Measurements from ENCODE around the gene VWC2.

VWC2 gene

DNA sequence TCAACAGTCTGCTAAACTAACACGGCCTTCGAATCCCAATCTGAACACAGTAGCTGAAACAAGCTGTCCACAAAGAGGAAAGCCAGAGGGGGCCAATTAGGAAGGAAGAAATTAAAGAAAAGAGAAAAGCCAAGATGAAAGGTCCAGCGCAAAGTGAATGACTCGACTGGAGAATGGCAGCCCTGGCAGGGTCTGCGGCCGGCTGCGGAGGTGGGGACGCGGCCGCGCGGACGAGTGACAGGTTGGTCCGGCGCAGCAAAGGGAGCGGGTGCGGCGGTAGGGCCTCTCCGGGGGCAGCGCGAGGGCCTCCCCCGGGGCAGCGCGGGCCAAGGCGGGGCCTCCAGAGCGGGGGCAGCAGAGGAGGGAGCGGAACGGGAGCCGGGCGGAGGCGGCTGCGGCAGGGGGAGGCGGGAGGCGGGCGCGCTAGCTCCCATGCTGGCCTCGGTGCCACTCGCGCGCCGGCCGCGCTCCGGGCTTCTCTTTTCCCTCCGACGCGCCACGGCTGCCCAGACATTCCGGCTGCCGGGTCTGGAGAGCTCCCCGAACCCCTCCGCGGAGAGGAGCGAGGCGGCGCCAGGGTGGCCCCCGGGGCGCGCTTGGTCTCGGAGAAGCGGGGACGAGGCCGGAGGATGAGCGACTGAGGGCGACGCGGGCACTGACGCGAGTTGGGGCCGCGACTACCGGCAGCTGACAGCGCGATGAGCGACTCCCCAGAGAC, at the start of gene VWC2:
TSS of gene VWC2 (plus strand) at position 421 of the 718 bp plus-strand sequence. CDS start 1,798 bp downstream, outside the sequence.
- H3K27me3 ChIP-seq (ENCODE audit: control insufficient read depth in 5 of 5, insufficient read depth in 4 of 5, low read length in 5 of 5): peaks cover 11 to 40% (median 19%) of the 10 kb centered on the region in 5 donors
- H3K9me3 ChIP-seq (ENCODE audit: control insufficient read depth in 5 of 5, low read length in 5 of 5): no peaks in the 10 kb centered on the region
- H3K4me3 ChIP-seq (ENCODE audit: low read depth in 1 of 5, low read length in 5 of 5): peak within 1 kb of the TSS; percentile 3 to 57 (median 43)
- H3K27ac ChIP-seq (ENCODE audit: low read depth, low read length): no peak within 1 kb of the TSS
- no peaks in the 10 kb centered on the region for H3K36me3 ChIP-seq (ENCODE audit: control insufficient read depth in 5 of 5, insufficient read depth in 5 of 5, low read length in 5 of 5)
- H3K9ac ChIP-seq (ENCODE audit: low read length in 5 of 5): no peak within 1 kb of the TSS
- peaks cover 0 to 32% (median 23%) of the 10 kb centered on the region in 5 donors for H3K4me1 ChIP-seq (ENCODE audit: control insufficient read depth in 5 of 5, insufficient read depth in 5 of 5, low read length in 5 of 5)

DNA sequence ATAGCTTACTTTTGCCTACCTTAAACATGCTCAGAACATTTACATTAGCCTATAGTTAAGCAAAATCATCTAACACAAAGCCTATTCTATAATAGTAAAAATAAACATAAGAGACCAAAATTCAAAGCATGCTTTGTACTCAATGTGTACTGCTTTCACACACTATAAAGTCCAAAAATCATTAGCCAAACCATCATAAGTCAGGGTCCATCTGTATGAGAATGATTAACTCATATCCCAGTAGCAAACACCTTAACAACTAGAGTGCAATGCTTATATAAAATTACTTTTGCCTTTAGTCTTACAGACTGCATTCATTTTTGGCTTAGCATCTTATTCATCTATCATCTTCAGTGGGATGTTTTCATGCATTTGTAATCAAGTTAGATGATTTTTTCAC, 49.4 kb upstream of the VWC2 start:
- Histone ChIP-seq H3K9me3 (ENCODE audit: control insufficient read depth in 5 of 5, low read length in 5 of 5) (peaks cover 0 to 3% (median 0%) of the 10 kb centered on the region in 5 donors), H3K27me3 (ENCODE audit: control insufficient read depth in 5 of 5, insufficient read depth in 4 of 5, low read length in 5 of 5) (no peaks in the 10 kb centered on the region), H3K4me3 (ENCODE audit: low read depth in 1 of 5, low read length in 5 of 5) (no peak overlapping the region), H3K27ac (ENCODE audit: low read depth, low read length) (no peak overlapping the region), H3K9ac (ENCODE audit: low read length in 5 of 5) (no peak overlapping the region), H3K36me3 (ENCODE audit: control insufficient read depth in 5 of 5, insufficient read depth in 5 of 5, low read length in 5 of 5) (no peaks in the 10 kb centered on the region), H3K4me1 (ENCODE audit: control insufficient read depth in 5 of 5, insufficient read depth in 5 of 5, low read length in 5 of 5) (no peaks in the 10 kb centered on the region)

DNA sequence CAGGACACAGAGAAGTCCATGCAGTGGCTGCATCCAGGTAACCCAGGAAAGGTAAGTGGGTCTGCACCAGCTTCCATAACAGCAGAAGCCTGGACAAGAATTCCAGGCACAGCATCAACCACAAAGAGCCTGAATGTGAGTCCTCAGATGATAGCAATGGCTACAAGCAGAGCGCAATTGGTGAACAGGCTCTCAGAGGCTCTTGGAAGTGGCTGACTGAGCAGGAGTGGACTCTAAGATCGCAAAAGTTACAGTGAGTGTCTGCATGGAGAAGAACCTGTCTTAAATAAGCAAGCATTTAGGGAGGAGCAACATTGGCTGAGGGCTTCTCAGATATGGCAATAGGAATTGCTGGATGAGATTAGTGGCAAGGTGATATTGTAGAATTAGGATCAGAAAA, 41.6 kb upstream of the VWC2 start:
- Histone ChIP-seq H3K4me1 (ENCODE audit: control insufficient read depth in 5 of 5, insufficient read depth in 5 of 5, low read length in 5 of 5) (no peaks in the 10 kb centered on the region), H3K27ac (ENCODE audit: low read depth, low read length) (no peak overlapping the region), H3K27me3 (ENCODE audit: control insufficient read depth in 5 of 5, insufficient read depth in 4 of 5, low read length in 5 of 5) (no peaks in the 10 kb centered on the region), H3K4me3 (ENCODE audit: low read depth in 1 of 5, low read length in 5 of 5) (no peak overlapping the region), H3K9me3 (ENCODE audit: control insufficient read depth in 5 of 5, low read length in 5 of 5) (no peaks in the 10 kb centered on the region), H3K36me3 (ENCODE audit: control insufficient read depth in 5 of 5, insufficient read depth in 5 of 5, low read length in 5 of 5) (no peaks in the 10 kb centered on the region), H3K9ac (ENCODE audit: low read length in 5 of 5) (no peak overlapping the region)

DNA sequence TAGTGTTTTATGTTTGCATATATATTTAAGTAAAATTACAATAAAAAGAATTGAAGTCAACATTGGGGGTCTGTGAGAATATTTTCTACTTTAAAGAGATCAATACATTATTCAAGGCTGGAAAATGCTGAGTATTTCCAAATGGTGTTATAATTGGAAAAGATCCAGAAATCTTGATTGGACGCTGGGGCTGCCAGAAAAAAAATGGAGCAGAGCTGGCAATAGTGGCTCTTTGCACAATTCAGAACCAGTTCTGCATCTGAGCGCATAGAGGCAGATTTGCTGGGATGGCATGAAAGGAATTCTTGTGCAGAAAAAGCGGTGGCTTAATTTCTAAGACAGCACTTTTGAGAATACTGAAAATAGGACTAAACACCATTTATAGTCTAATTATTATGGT, 10.8 kb upstream of the VWC2 start:
- H3K27me3 ChIP-seq (ENCODE audit: control insufficient read depth in 5 of 5, insufficient read depth in 4 of 5, low read length in 5 of 5): no peaks in the 10 kb centered on the region
- H3K4me3 ChIP-seq (ENCODE audit: low read depth in 1 of 5, low read length in 5 of 5): no peak overlapping the region
- no peaks in the 10 kb centered on the region for H3K36me3 ChIP-seq (ENCODE audit: control insufficient read depth in 5 of 5, insufficient read depth in 5 of 5, low read length in 5 of 5)
- H3K9me3 ChIP-seq (ENCODE audit: control insufficient read depth in 5 of 5, low read length in 5 of 5): no peaks in the 10 kb centered on the region
- no peaks in the 10 kb centered on the region for H3K4me1 ChIP-seq (ENCODE audit: control insufficient read depth in 5 of 5, insufficient read depth in 5 of 5, low read length in 5 of 5)
- no peak overlapping the region for H3K27ac ChIP-seq (ENCODE audit: low read depth, low read length)
- no peak overlapping the region for H3K9ac ChIP-seq (ENCODE audit: low read length in 5 of 5)

DNA sequence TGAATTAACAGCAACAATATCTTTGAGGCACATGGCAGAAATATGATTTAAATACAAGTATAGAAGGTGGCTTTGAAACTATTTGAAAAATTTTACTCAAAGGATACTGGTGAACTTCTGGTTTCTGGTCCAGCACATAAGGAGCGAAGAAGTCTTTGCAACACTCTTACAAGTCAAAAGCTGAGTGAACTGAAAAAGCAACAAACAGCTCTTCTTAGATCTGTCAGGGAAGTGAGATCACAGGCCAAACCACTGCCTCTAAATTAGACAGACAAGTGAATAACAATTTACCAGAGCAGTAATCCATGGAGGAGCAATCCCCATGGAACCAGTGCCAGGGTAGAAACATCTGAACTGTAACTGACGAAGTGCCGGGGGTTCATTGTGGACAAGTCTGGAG, 9.6 kb upstream of the VWC2 start:
- H3K27me3 ChIP-seq (ENCODE audit: control insufficient read depth in 5 of 5, insufficient read depth in 4 of 5, low read length in 5 of 5): no peaks in the 10 kb centered on the region
- H3K4me3 ChIP-seq (ENCODE audit: low read depth in 1 of 5, low read length in 5 of 5): no peak overlapping the region
- no peak overlapping the region for H3K27ac ChIP-seq (ENCODE audit: low read depth, low read length)
- H3K9me3 ChIP-seq (ENCODE audit: control insufficient read depth in 5 of 5, low read length in 5 of 5): no peaks in the 10 kb centered on the region
- H3K9ac ChIP-seq (ENCODE audit: low read length in 5 of 5): no peak overlapping the region
- no peaks in the 10 kb centered on the region for H3K36me3 ChIP-seq (ENCODE audit: control insufficient read depth in 5 of 5, insufficient read depth in 5 of 5, low read length in 5 of 5)
- H3K4me1 ChIP-seq (ENCODE audit: control insufficient read depth in 5 of 5, insufficient read depth in 5 of 5, low read length in 5 of 5): no peaks in the 10 kb centered on the region

DNA sequence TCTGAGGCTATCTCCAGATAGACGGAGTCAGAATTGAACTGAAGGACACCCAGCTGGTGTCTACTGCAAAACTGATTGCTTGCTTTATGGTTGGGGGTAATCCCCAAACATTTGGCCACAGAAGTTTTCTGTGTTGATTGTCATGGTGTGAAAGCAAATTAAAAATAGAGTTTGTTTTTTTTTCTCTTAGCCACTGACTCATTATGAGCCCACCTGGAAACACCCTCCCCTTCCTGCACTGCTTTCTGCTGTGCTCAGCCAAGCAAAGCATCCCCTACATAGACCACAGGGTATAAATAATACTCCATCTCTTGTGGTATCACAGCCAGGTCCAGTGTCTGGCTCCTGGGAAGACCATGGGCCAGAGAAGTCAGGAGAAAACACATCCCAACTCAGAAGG, 6.5 kb upstream of the VWC2 start:
- Histone ChIP-seq H3K9me3 (ENCODE audit: control insufficient read depth in 5 of 5, low read length in 5 of 5) (no peaks in the 10 kb centered on the region), H3K27me3 (ENCODE audit: control insufficient read depth in 5 of 5, insufficient read depth in 4 of 5, low read length in 5 of 5) (peaks cover 0 to 4% (median 0%) of the 10 kb centered on the region in 5 donors), H3K9ac (ENCODE audit: low read length in 5 of 5) (no peak overlapping the region), H3K36me3 (ENCODE audit: control insufficient read depth in 5 of 5, insufficient read depth in 5 of 5, low read length in 5 of 5) (no peaks in the 10 kb centered on the region), H3K4me3 (ENCODE audit: low read depth in 1 of 5, low read length in 5 of 5) (no peak overlapping the region), H3K27ac (ENCODE audit: low read depth, low read length) (no peak overlapping the region), H3K4me1 (ENCODE audit: control insufficient read depth in 5 of 5, insufficient read depth in 5 of 5, low read length in 5 of 5) (no peaks in the 10 kb centered on the region)

DNA sequence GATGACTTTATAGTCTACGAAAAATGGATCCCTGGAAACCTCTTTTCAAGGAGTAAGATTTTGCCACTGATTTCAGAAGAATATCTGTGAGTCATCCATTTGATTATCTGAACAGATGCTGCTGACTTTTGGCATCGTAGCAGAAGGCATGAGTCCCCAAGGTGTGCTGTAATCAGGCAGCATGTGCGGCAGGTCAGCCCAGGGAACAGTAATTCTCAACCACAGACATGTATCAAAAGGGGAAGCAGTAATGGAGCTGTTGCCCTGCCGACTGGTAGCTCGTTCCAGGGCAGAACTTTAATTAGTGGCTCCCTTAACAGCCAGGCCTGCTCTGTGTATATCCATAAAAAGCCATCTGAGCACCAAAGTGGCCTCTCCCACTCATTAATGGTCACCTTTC, 5.7 kb upstream of the VWC2 start:
- H3K27ac ChIP-seq (ENCODE audit: low read depth, low read length): no peak overlapping the region
- no peak overlapping the region for H3K9ac ChIP-seq (ENCODE audit: low read length in 5 of 5)
- H3K9me3 ChIP-seq (ENCODE audit: control insufficient read depth in 5 of 5, low read length in 5 of 5): no peaks in the 10 kb centered on the region
- no peak overlapping the region for H3K4me3 ChIP-seq (ENCODE audit: low read depth in 1 of 5, low read length in 5 of 5)
- peaks cover 0 to under 1% (median 0%) of the 10 kb centered on the region in 5 donors for H3K4me1 ChIP-seq (ENCODE audit: control insufficient read depth in 5 of 5, insufficient read depth in 5 of 5, low read length in 5 of 5)
- peaks cover 0 to 11% (median 4%) of the 10 kb centered on the region in 5 donors for H3K27me3 ChIP-seq (ENCODE audit: control insufficient read depth in 5 of 5, insufficient read depth in 4 of 5, low read length in 5 of 5)
- no peaks in the 10 kb centered on the region for H3K36me3 ChIP-seq (ENCODE audit: control insufficient read depth in 5 of 5, insufficient read depth in 5 of 5, low read length in 5 of 5)

DNA sequence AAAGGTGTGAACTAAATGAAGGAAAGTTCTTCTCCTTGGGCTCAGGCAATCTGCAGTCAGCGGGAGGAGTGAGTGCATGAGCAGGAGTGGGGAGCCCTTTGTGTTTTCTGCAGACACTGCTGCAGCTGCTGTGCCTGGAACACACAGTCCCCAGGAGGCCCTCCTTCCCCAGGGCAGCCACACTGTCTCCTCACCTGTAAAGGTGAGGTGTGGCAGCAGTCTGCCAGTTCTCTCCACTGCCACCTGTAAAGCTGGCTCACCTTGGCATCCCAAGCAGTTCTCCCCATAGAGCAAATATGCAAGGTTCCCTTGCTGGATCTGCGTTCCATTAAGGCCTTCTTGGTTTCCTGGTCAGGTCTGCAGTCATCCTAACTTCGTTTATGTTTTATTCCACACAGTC, 5.2 kb upstream of the VWC2 start:
- Histone ChIP-seq H3K9me3 (ENCODE audit: control insufficient read depth in 5 of 5, low read length in 5 of 5) (no peaks in the 10 kb centered on the region), H3K9ac (ENCODE audit: low read length in 5 of 5) (no peak overlapping the region), H3K4me1 (ENCODE audit: control insufficient read depth in 5 of 5, insufficient read depth in 5 of 5, low read length in 5 of 5) (peaks cover 0 to 6% (median 0%) of the 10 kb centered on the region in 5 donors), H3K4me3 (ENCODE audit: low read depth in 1 of 5, low read length in 5 of 5) (no peak overlapping the region), H3K36me3 (ENCODE audit: control insufficient read depth in 5 of 5, insufficient read depth in 5 of 5, low read length in 5 of 5) (no peaks in the 10 kb centered on the region), H3K27ac (ENCODE audit: low read depth, low read length) (no peak overlapping the region), H3K27me3 (ENCODE audit: control insufficient read depth in 5 of 5, insufficient read depth in 4 of 5, low read length in 5 of 5) (peaks cover 0 to 12% (median 6%) of the 10 kb centered on the region in 5 donors)

DNA sequence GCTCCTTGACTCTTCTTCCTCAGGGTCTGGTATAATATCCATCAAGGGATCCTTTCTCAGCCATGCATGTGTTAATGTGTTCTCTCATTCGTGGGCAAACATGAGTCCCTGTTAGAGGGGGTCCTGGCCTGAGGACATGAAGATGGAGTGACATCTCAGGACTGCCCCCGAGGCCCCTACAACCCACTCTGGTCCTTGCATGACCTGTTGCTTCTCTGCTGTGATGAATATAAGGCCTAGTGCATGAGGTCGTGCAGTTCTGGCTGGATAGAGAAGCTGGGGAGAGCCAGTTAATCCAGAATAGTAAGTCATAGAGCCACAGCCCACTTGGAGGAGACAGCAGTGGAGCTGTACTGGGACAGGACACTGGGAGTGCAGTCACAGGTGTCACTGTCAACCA, 4.6 kb upstream of the VWC2 start:
- no peak overlapping the region for H3K27ac ChIP-seq (ENCODE audit: low read depth, low read length)

DNA sequence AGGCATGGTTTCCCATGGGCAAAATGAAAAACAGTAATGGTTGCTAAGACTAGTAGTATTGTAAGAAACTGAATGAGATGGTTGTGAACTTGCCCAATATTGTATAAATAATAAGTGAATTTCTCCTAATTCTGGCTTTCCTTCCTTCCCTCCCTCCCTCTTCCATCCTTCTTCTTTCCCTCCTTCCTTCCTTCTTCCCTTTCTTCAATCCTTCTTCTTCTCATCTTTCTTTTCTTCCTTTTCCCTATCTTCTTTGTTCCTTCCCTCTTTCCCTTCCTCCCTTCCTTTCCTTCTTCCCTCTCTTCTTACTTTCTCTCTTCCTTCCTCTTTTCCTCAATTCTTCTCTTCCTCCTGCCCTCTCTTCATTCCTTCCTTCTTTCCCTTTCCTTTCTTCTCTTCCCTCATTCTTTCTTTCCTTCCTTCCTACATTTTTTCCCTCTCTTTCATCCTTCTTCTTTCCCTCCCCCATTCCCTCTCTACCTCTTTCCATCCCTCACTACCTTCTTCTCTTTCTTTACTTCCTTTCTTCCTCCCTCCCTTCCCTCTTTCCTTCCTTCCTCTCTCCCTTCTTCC, 4.1 kb upstream of the VWC2 start:
- no peaks in the 10 kb centered on the region for H3K9me3 ChIP-seq (ENCODE audit: control insufficient read depth in 5 of 5, low read length in 5 of 5)
- H3K36me3 ChIP-seq (ENCODE audit: control insufficient read depth in 5 of 5, insufficient read depth in 5 of 5, low read length in 5 of 5): no peaks in the 10 kb centered on the region
- H3K27me3 ChIP-seq (ENCODE audit: control insufficient read depth in 5 of 5, insufficient read depth in 4 of 5, low read length in 5 of 5): peaks cover 4 to 19% (median 12%) of the 10 kb centered on the region in 5 donors
- peaks cover 0 to 16% (median 8%) of the 10 kb centered on the region in 5 donors for H3K4me1 ChIP-seq (ENCODE audit: control insufficient read depth in 5 of 5, insufficient read depth in 5 of 5, low read length in 5 of 5)
- no peak overlapping the region for H3K4me3 ChIP-seq (ENCODE audit: low read depth in 1 of 5, low read length in 5 of 5)
- no peak overlapping the region for H3K27ac ChIP-seq (ENCODE audit: low read depth, low read length)
- H3K9ac ChIP-seq (ENCODE audit: low read length in 5 of 5): no peak overlapping the region

More for the DNA sequence above, 4.6 kb upstream of the VWC2 start:
- no peak overlapping the region for H3K4me3 ChIP-seq (ENCODE audit: low read depth in 1 of 5, low read length in 5 of 5)
- peaks cover 0 to 15% (median 8%) of the 10 kb centered on the region in 5 donors for H3K27me3 ChIP-seq (ENCODE audit: control insufficient read depth in 5 of 5, insufficient read depth in 4 of 5, low read length in 5 of 5)
- no peaks in the 10 kb centered on the region for H3K9me3 ChIP-seq (ENCODE audit: control insufficient read depth in 5 of 5, low read length in 5 of 5)
- peaks cover 0 to 11% (median 3%) of the 10 kb centered on the region in 5 donors for H3K4me1 ChIP-seq (ENCODE audit: control insufficient read depth in 5 of 5, insufficient read depth in 5 of 5, low read length in 5 of 5)
- no peak overlapping the region for H3K9ac ChIP-seq (ENCODE audit: low read length in 5 of 5)
- H3K36me3 ChIP-seq (ENCODE audit: control insufficient read depth in 5 of 5, insufficient read depth in 5 of 5, low read length in 5 of 5): no peaks in the 10 kb centered on the region
